ENCODE data around the gene LENG1.

DNA sequence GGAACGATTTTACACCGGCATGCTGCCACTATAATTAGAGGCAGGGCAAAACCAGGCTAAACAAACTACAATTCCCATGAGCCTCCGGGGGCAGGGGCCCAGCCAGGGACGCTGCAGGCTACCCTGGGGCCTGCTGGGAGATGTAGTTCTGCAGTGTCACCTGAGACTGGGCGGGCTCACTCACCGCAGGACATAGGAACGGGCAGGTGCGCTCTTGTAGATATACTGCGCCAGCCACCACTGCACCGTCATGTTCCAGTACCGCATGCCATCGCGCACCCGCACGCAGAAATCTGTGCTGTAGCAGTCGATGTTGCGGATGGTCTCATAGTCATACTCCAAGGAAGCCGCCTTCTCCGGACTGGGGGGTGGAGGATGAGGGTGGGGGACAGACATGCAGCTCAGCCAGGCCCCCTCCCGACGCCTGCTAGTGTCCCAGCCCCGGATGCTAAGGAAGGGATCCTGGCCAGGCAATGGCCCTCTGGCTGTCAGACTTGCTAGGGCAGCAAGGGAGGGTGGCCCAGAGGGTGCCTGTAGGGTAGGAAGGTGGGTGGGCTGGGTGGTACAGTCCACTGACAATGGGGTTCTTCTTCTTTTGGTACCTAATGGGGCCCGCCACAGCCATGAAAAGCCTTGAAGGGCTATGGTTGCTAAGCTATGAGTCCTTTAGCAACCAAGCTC, 19.2 kb upstream of the LENG1 start:
- TF ChIP-seq ZNF514 (tag by site-specific recombination; IDR thresholded peaks at IDR 0.05): no peak
- TF ChIP-seq, protein P1, sequence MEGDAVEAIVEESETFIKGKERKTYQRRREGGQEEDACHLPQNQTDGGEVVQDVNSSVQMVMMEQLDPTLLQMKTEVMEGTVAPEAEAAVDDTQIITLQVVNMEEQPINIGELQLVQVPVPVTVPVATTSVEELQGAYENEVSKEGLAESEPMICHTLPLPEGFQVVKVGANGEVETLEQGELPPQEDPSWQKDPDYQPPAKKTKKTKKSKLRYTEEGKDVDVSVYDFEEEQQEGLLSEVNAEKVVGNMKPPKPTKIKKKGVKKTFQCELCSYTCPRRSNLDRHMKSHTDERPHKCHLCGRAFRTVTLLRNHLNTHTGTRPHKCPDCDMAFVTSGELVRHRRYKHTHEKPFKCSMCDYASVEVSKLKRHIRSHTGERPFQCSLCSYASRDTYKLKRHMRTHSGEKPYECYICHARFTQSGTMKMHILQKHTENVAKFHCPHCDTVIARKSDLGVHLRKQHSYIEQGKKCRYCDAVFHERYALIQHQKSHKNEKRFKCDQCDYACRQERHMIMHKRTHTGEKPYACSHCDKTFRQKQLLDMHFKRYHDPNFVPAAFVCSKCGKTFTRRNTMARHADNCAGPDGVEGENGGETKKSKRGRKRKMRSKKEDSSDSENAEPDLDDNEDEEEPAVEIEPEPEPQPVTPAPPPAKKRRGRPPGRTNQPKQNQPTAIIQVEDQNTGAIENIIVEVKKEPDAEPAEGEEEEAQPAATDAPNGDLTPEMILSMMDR (tag by site-specific recombination; IDR thresholded peaks at IDR 0.05): no peak
- no peak for TF ChIP-seq PRDM2 (tag by site-specific recombination; IDR thresholded peaks at IDR 0.05; ENCODE audit: borderline replicate concordance)
- no peak for TF ChIP-seq BCL11B (tag by site-specific recombination; IDR thresholded peaks at IDR 0.05; ENCODE audit: low read depth)
- TF ChIP-seq ZNF747 (tag by site-specific recombination; IDR thresholded peaks at IDR 0.05): no peak
- no peak for TF ChIP-seq ZNF274 (IDR thresholded peaks at IDR 0.05; ENCODE audit: low read length)
- TF ChIP-seq ZNF274 (tag by site-specific recombination; IDR thresholded peaks at IDR 0.05; ENCODE audit: borderline replicate concordance): no peak
- TF ChIP-seq GLIS2 (tag by site-specific recombination; IDR thresholded peaks at IDR 0.05): no peak
- no peak for TF ChIP-seq ZNF24 (tag by site-specific recombination; IDR thresholded peaks at IDR 0.05)
- TF ChIP-seq PRDM4 (tag by site-specific recombination; IDR thresholded peaks at IDR 0.05): no peak
